GM12878 (cell line): Measurements from ENCODE around the gene TICRR.

ENCODE experiments used
- CEBPB ChIP-seq, 2 experiments: fragments of 150-350 bp in 1 of 2; IDR thresholded peaks; 2 replicates each; pipeline ENCODE4 v1.6.1; 2012 to 2014; ENCODE audit warnings: low read depth in 2 of 2, low read length in 2 of 2, borderline replicate concordance in 1 of 2, inconsistent platforms in 1 of 2
- CTCF ChIP-seq, 3 experiments: IDR thresholded peaks in 2 of 3; conservative IDR thresholded peaks in 1 of 3; 2 replicates each; pipeline ENCODE4 v1.5.1; 2011; ENCODE audit warnings: low read depth in 3 of 3, low read length in 3 of 3, mild to moderate bottlenecking in 3 of 3, control low read depth in 2 of 3, moderate library complexity in 2 of 3, inconsistent platforms in 1 of 3, mixed read lengths in 1 of 3; ENCODE audit not compliant: control insufficient read depth in 2 of 3, insufficient read depth in 1 of 3; ENCODE audit errors: extremely low read depth in 1 of 3
- E2F4 ChIP-seq: IDR thresholded peaks from 2 replicates; pipeline ENCODE4 v1.6.1; 2012; ENCODE audit warnings: low read depth, low read length, improper control_type of control experiment
- EP300 ChIP-seq, 2 experiments: fragments of 150-350 bp in 1 of 2; IDR thresholded peaks; 2 replicates each; pipeline ENCODE4 v1.6.1; 2011 to 2012; ENCODE audit warnings: low read depth in 2 of 2, low read length in 2 of 2, borderline replicate concordance in 1 of 2, improper control_type of control experiment in 1 of 2, inconsistent platforms in 1 of 2; ENCODE audit not compliant: control insufficient read depth in 1 of 2
- NBN ChIP-seq: fragments of 450-650 bp; IDR thresholded peaks from 2 replicates; pipeline ENCODE4 v1.6.1; 2016
- NR2F1 ChIP-seq: fragments of 450-650 bp; conservative IDR thresholded peaks from 2 replicates; pipeline ENCODE4 v1.6.1; 2017; ENCODE audit warnings: mild to moderate bottlenecking
- POLR2A ChIP-seq: IDR thresholded peaks from 2 replicates; pipeline ENCODE4 v1.6.1; 2011; ENCODE audit warnings: low read depth, mild to moderate bottlenecking, low read length
- POLR2AphosphoS2 ChIP-seq: IDR thresholded peaks from 2 replicates; pipeline ENCODE4 v1.6.1; 2011; ENCODE audit warnings: low read depth, mild to moderate bottlenecking, low read length, improper control_type of control experiment, moderate library complexity
- RFX5 ChIP-seq: IDR thresholded peaks from 2 replicates; pipeline ENCODE4 v1.6.1; 2011; ENCODE audit warnings: low read depth, low read length, improper control_type of control experiment
- TAF1 ChIP-seq: IDR thresholded peaks from 2 replicates; pipeline ENCODE4 v1.6.1; 2011; ENCODE audit warnings: mild to moderate bottlenecking, low read depth, low read length, borderline replicate concordance
- ZBTB11 ChIP-seq: fragments of 450-650 bp; formaldehyde crosslinking; IDR thresholded peaks from 2 replicates; pipeline ENCODE4 v1.5.0; 2022; ENCODE audit warnings: mild to moderate bottlenecking, missing genetic modification characterization
- ZBTB33 ChIP-seq: fragments of 450-650 bp; IDR thresholded peaks from 2 replicates; pipeline ENCODE4 v1.6.1; 2017; ENCODE audit warnings: mild to moderate bottlenecking
- ZBTB40 ChIP-seq: fragments of 450-650 bp; IDR thresholded peaks from 2 replicates; pipeline ENCODE4 v1.6.1; 2016; ENCODE audit warnings: mild to moderate bottlenecking, moderate library complexity, borderline replicate concordance
- ZZZ3 ChIP-seq: IDR thresholded peaks from 2 replicates; pipeline ENCODE4 v1.6.1; 2011; ENCODE audit warnings: low read depth; ENCODE audit not compliant: control insufficient read depth, insufficient read length

- no peak for TF ChIP-seq CTCF (IDR thresholded peaks at IDR 0.05 in 2 of 3, conservative IDR thresholded peaks at IDR 0.05 in 1 of 3; ENCODE audit: control insufficient read depth in 2 of 3, extremely low read depth in 1 of 3, insufficient read depth in 1 of 3, low read depth in 3 of 3, low read length in 3 of 3)
- no peak for TF ChIP-seq POLR2A
- no peak for TF ChIP-seq ZBTB40
- no peak for TF ChIP-seq ZZZ3
- no peak for TF ChIP-seq E2F4
- no peak for TF ChIP-seq POLR2AphosphoS2
- no peak for TF ChIP-seq NR2F1
- no peak for TF ChIP-seq EP300 (IDR thresholded peaks at IDR 0.05; ENCODE audit: borderline replicate concordance in 1 of 2, control insufficient read depth in 1 of 2, low read depth in 2 of 2, low read length in 2 of 2)
- no peak for TF ChIP-seq ZBTB11 (CRISPR knock-in tag)
- no peak for TF ChIP-seq TAF1
- no peak for TF ChIP-seq RFX5
- no peak for TF ChIP-seq CEBPB (IDR thresholded peaks at IDR 0.05; ENCODE audit: borderline replicate concordance in 1 of 2, low read depth in 2 of 2, low read length in 2 of 2)
- no peak for TF ChIP-seq NBN
- no peak for TF ChIP-seq ZBTB33
These were observed 65.8 kb downstream of the TICRR start for GRCh38 chr15:89641053-89641452.
